SH-SY5Y (cell line): Measurements from ENCODE around the gene KBTBD7.

ENCODE experiments used
- GATA2 ChIP-seq: IDR thresholded peaks from 2 replicates; pipeline ENCODE4 v1.6.1; 2011; ENCODE audit warnings: mild to moderate bottlenecking, low read depth, low read length
- GATA3 ChIP-seq: IDR thresholded peaks from 2 replicates; pipeline ENCODE4 v1.6.1; 2011; ENCODE audit warnings: low read depth, mild to moderate bottlenecking, low read length, moderate library complexity

GRCh38 chr13:41177616-41178015 lies 16.8 kb downstream of the KBTBD7 start:
- TF ChIP-seq GATA2, result no peak
- no peak for TF ChIP-seq GATA3
